Measurements from ENCODE around the gene SLC5A10. TPM values are rescaled to one million over a fixed set of nuclear protein-coding genes. Genes with fewer than 3 reads are reported as not detected.
"Not testable (repeated sequence)": the region's sequence is repeated elsewhere in the genome, so short reads cannot be mapped to it uniquely, and the experiment has no call there.

Gene SLC5A10
- polyA plus RNA-seq, 1 of the 3 experiments (the other 2 are of a cell fraction) = not detected

DNA sequence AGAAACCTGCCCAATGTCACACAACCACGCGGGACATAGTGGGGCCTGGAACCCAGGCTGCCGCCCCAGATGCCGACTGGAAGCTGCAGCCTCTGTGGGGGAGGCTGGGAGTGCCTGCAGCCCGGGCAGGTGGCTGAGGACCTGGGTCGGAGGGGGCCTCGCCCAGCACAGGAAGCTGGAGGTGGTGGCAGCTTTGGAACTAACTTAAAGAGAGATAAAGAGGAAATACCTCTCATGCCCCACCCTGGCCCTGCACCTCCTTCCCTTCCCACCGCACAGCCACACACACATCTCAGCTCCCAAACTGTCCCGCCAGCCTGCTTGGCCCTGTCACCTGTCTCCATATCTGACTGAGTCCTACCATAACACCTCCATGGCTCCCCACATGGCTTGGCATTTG, 88.4 kb downstream of the SLC5A10 start:
- no CpG with 5 or more reads among the region's 9 CpGs for WGBS (ENCODE audit: low lambda C conversion rate)

GRCh38 chr17:19041871-19042270, 89.9 kb downstream of the SLC5A10 start:
- H3K4me3 ChIP-seq (ENCODE audit: low read depth in 2 of 2, low read length in 1 of 2); H3K27me3 ChIP-seq (ENCODE audit: insufficient read depth); H3K9me3 ChIP-seq; H3F3A ChIP-seq (replicated peaks; ENCODE audit: insufficient read depth); H3K4me1 ChIP-seq (ENCODE audit: control insufficient read depth in 1 of 2, insufficient read depth in 2 of 2, low read depth in 1 of 2, low read length in 1 of 2); DNase-seq; CTCF ChIA-PET; H4K20me1 ChIP-seq (ENCODE audit: insufficient read depth); H3K4me2 ChIP-seq; H3K9me2 ChIP-seq; H2AFZ ChIP-seq (ENCODE audit: low read depth); H3K36me3 ChIP-seq (replicated peaks in 1 of 2; ENCODE audit: control insufficient read depth in 1 of 2, insufficient read depth in 2 of 2, low read length in 1 of 2); H3K9ac ChIP-seq; POLR2A ChIA-PET; H3K79me2 ChIP-seq (ENCODE audit: insufficient read depth); H3K27ac ChIP-seq (ENCODE audit: low read depth in 2 of 2, low read length in 1 of 2): not testable (repeated sequence)
- 83% methylated on average over 2 of the region's 10 CpGs for WGBS (ENCODE audit: low lambda C conversion rate)

More for the DNA sequence above, 88.4 kb downstream of the SLC5A10 start:
- H3K4me3 ChIP-seq (ENCODE audit: low read depth in 2 of 2, low read length in 1 of 2); H3K4me2 ChIP-seq; H3K27me3 ChIP-seq (ENCODE audit: insufficient read depth); H3K79me2 ChIP-seq (ENCODE audit: insufficient read depth); DNase-seq; CTCF ChIA-PET; H3K9me2 ChIP-seq; H3K9ac ChIP-seq; H3K36me3 ChIP-seq (replicated peaks in 1 of 2; ENCODE audit: control insufficient read depth in 1 of 2, insufficient read depth in 2 of 2, low read length in 1 of 2); POLR2A ChIA-PET; H3K27ac ChIP-seq (ENCODE audit: low read depth in 2 of 2, low read length in 1 of 2); H3F3A ChIP-seq (replicated peaks; ENCODE audit: insufficient read depth); H3K9me3 ChIP-seq; H2AFZ ChIP-seq (ENCODE audit: low read depth); H3K4me1 ChIP-seq (ENCODE audit: control insufficient read depth in 1 of 2, insufficient read depth in 2 of 2, low read depth in 1 of 2, low read length in 1 of 2); H4K20me1 ChIP-seq (ENCODE audit: insufficient read depth): not testable (repeated sequence)

GRCh38 chr17:19042369-19042768, 90.4 kb downstream of the SLC5A10 start:
- WGBS (ENCODE audit: low lambda C conversion rate) = no CpG with 5 or more reads among the region's 14 CpGs
- H3K27ac ChIP-seq (ENCODE audit: low read depth in 2 of 2, low read length in 1 of 2); H3K4me1 ChIP-seq (ENCODE audit: control insufficient read depth in 1 of 2, insufficient read depth in 2 of 2, low read depth in 1 of 2, low read length in 1 of 2); DNase-seq; H4K20me1 ChIP-seq (ENCODE audit: insufficient read depth); H3K9ac ChIP-seq; H3K36me3 ChIP-seq (replicated peaks in 1 of 2; ENCODE audit: control insufficient read depth in 1 of 2, insufficient read depth in 2 of 2, low read length in 1 of 2); CTCF ChIA-PET; H3K4me3 ChIP-seq (ENCODE audit: low read depth in 2 of 2, low read length in 1 of 2); H3K9me2 ChIP-seq; POLR2A ChIA-PET; H3F3A ChIP-seq (replicated peaks; ENCODE audit: insufficient read depth); H3K4me2 ChIP-seq; H3K9me3 ChIP-seq; H3K27me3 ChIP-seq (ENCODE audit: insufficient read depth); H3K79me2 ChIP-seq (ENCODE audit: insufficient read depth); H2AFZ ChIP-seq (ENCODE audit: low read depth): not testable (repeated sequence)

DNA sequence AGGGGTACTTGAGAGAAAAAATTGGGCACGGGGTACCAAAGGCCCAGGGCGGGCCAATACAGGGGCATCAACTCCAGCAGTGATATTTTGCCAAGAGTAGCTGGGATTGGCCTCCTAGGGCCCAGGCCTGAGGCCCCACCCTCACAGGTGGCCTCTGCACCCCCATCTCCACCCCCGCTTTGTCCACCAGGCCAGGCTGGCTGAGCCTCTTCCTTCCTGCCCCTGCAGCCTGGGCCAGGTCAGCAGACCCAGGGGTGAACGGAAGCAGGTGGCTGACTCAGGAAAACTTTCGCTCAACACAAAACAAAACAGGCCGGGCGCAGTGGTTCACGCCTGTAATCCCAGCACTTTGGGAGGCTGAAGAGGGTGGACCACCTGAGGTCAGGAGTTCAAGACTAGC, 91.1 kb downstream of the SLC5A10 start:
- H2AFZ ChIP-seq (ENCODE audit: low read depth) = not testable (repeated sequence)

DNA sequence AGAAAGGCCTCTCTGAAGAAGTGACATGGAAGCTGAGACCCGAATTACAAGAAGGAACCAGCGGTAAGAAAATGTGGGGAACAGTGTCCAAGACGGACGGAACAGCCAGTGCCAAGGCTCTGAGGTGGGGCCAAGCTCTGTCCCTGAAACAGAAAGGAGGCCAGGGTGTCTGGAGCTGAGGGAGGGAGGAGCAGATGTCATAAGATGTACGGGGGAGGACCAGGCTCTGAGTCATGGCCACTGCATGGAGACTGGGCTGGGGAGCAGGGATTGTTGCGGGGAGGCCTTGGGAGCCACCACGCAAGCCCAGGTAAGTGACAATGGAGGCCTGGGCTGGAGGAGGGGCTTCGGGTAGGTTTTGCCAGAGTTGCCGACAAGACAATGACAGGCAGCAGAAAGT, 92.7 kb downstream of the SLC5A10 start:
- no CpG with 5 or more reads among the region's 9 CpGs for WGBS (ENCODE audit: low lambda C conversion rate)
- H3F3A ChIP-seq (replicated peaks; ENCODE audit: insufficient read depth); H3K79me2 ChIP-seq (ENCODE audit: insufficient read depth); H3K4me3 ChIP-seq (ENCODE audit: low read depth in 2 of 2, low read length in 1 of 2); H3K36me3 ChIP-seq (replicated peaks in 1 of 2; ENCODE audit: control insufficient read depth in 1 of 2, insufficient read depth in 2 of 2, low read length in 1 of 2); H3K9me2 ChIP-seq; H3K27me3 ChIP-seq (ENCODE audit: insufficient read depth); CTCF ChIA-PET; H3K4me2 ChIP-seq; DNase-seq; H2AFZ ChIP-seq (ENCODE audit: low read depth); H3K27ac ChIP-seq (ENCODE audit: low read depth in 2 of 2, low read length in 1 of 2); H3K4me1 ChIP-seq (ENCODE audit: control insufficient read depth in 1 of 2, insufficient read depth in 2 of 2, low read depth in 1 of 2, low read length in 1 of 2); H3K9ac ChIP-seq; POLR2A ChIA-PET; H4K20me1 ChIP-seq (ENCODE audit: insufficient read depth); H3K9me3 ChIP-seq: not testable (repeated sequence)

More for the DNA sequence above, 91.1 kb downstream of the SLC5A10 start:
- H3K27ac ChIP-seq (ENCODE audit: low read depth in 2 of 2, low read length in 1 of 2); H3K9me2 ChIP-seq; H3K4me2 ChIP-seq; H4K20me1 ChIP-seq (ENCODE audit: insufficient read depth); H3K9ac ChIP-seq; H3K4me3 ChIP-seq (ENCODE audit: low read depth in 2 of 2, low read length in 1 of 2); H3K27me3 ChIP-seq (ENCODE audit: insufficient read depth); DNase-seq; H3F3A ChIP-seq (replicated peaks; ENCODE audit: insufficient read depth); CTCF ChIA-PET; H3K9me3 ChIP-seq; POLR2A ChIA-PET; H3K4me1 ChIP-seq (ENCODE audit: control insufficient read depth in 1 of 2, insufficient read depth in 2 of 2, low read depth in 1 of 2, low read length in 1 of 2); H3K36me3 ChIP-seq (replicated peaks in 1 of 2; ENCODE audit: control insufficient read depth in 1 of 2, insufficient read depth in 2 of 2, low read length in 1 of 2); H3K79me2 ChIP-seq (ENCODE audit: insufficient read depth): not testable (repeated sequence)
- WGBS (ENCODE audit: low lambda C conversion rate) = no CpG with 5 or more reads among the region's 8 CpGs

- DNase-seq; H3K27ac ChIP-seq (ENCODE audit: low read depth in 2 of 2, low read length in 1 of 2); H4K20me1 ChIP-seq (ENCODE audit: insufficient read depth); H3K79me2 ChIP-seq (ENCODE audit: insufficient read depth); H3K9ac ChIP-seq; H3K9me3 ChIP-seq; POLR2A ChIA-PET; H3K4me2 ChIP-seq; CTCF ChIA-PET; H3K4me1 ChIP-seq (ENCODE audit: control insufficient read depth in 1 of 2, insufficient read depth in 2 of 2, low read depth in 1 of 2, low read length in 1 of 2); H3K27me3 ChIP-seq (ENCODE audit: insufficient read depth); H2AFZ ChIP-seq (ENCODE audit: low read depth); H3K36me3 ChIP-seq (replicated peaks in 1 of 2; ENCODE audit: control insufficient read depth in 1 of 2, insufficient read depth in 2 of 2, low read length in 1 of 2); H3F3A ChIP-seq (replicated peaks; ENCODE audit: insufficient read depth); H3K9me2 ChIP-seq; H3K4me3 ChIP-seq (ENCODE audit: low read depth in 2 of 2, low read length in 1 of 2): not testable (repeated sequence)
- WGBS (ENCODE audit: low lambda C conversion rate) = no CpG with 5 or more reads among the region's 12 CpGs
These were observed 94.9 kb downstream of the SLC5A10 start, which contains the start of gene GRAP for GRCh38 chr17:19046782-19047375. Gene GRAP (minus strand): TSS chr17:19046957. CDS start chr17:19046926, 31 bp downstream.

DNA sequence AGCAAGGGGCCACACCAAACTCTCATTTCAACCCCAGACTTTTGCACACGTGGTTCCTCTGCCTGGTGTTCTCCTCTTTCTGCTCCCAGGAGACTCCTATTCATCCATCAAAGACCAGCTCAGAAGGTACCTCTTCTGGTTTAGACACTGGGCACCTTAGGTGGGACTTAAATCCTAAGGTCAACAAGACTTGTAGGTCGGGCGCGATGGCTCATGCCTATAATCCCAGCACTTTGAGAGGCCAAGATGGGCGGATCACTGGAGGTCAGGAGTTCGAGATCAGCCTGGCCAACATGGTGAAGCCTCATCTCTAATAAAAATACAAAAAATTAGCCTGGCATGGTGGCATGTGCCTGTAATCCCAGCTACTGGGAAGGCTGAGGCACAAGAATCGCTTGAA, 95.5 kb downstream of the SLC5A10 start:
- H3K79me2 ChIP-seq (ENCODE audit: insufficient read depth); H4K20me1 ChIP-seq (ENCODE audit: insufficient read depth); H3K9me2 ChIP-seq; POLR2A ChIA-PET; H3K27me3 ChIP-seq (ENCODE audit: insufficient read depth); CTCF ChIA-PET; H3K36me3 ChIP-seq (replicated peaks in 1 of 2; ENCODE audit: control insufficient read depth in 1 of 2, insufficient read depth in 2 of 2, low read length in 1 of 2); H3K4me2 ChIP-seq; DNase-seq; H3F3A ChIP-seq (replicated peaks; ENCODE audit: insufficient read depth); H3K9ac ChIP-seq; H2AFZ ChIP-seq (ENCODE audit: low read depth); H3K4me1 ChIP-seq (ENCODE audit: control insufficient read depth in 1 of 2, insufficient read depth in 2 of 2, low read depth in 1 of 2, low read length in 1 of 2); H3K4me3 ChIP-seq (ENCODE audit: low read depth in 2 of 2, low read length in 1 of 2); H3K27ac ChIP-seq (ENCODE audit: low read depth in 2 of 2, low read length in 1 of 2); H3K9me3 ChIP-seq: not testable (repeated sequence)
- 94% methylated on average over 3 of the region's 7 CpGs for WGBS (ENCODE audit: low lambda C conversion rate)
